ENCODE data around the gene AGPS.
A peak's percentile ranks its signal among the peaks of the same experiment; 100 is the strongest.
"Not testable (repeated sequence)": the region's sequence is repeated elsewhere in the genome, so short reads cannot be mapped to it uniquely, and the experiment has no call there.

Gene AGPS

GRCh38 chr2:177548636-177549035 lies 156.1 kb downstream of the AGPS start:
- no peak overlapping the region for H3K4me3 ChIP-seq (ENCODE audit: low read depth, low read length)
- no peak for DNase-seq (ENCODE audit: low read depth)
- TF ChIP-seq CTCF (IDR thresholded peaks at IDR 0.05; ENCODE audit: low read depth, low read length, missing control alignments) = no peak

GRCh38 chr2:177549171-177549570 lies 156.6 kb downstream of the AGPS start:
- H3K4me3 ChIP-seq (ENCODE audit: low read depth, low read length) = no peak overlapping the region
- no peak for TF ChIP-seq CTCF (IDR thresholded peaks at IDR 0.05; ENCODE audit: low read depth, low read length, missing control alignments)
- no peak for DNase-seq (ENCODE audit: low read depth)

- H3K4me3 ChIP-seq (ENCODE audit: low read depth, low read length) = no peak overlapping the region
- TF ChIP-seq CTCF (IDR thresholded peaks at IDR 0.05; ENCODE audit: low read depth, low read length, missing control alignments) = no peak
- DNase-seq (ENCODE audit: low read depth) = no peak
These were observed 158.0 kb downstream of the AGPS start for GRCh38 chr2:177550264-177551200.

- H3K4me3 ChIP-seq (ENCODE audit: low read depth, low read length); DNase-seq (ENCODE audit: low read depth): not testable (repeated sequence)
These were observed 158.8 kb downstream of the AGPS start for GRCh38 chr2:177551360-177551759.

- no peak for DNase-seq (ENCODE audit: low read depth)
- H3K4me3 ChIP-seq (ENCODE audit: low read depth, low read length) = peak overlapping the region; percentile 86
- no peak for TF ChIP-seq CTCF (IDR thresholded peaks at IDR 0.05; ENCODE audit: low read depth, low read length, missing control alignments)
These were observed 159.4 kb downstream of the AGPS start for GRCh38 chr2:177551989-177552421.

GRCh38 chr2:177552422-177553175 lies 160.0 kb downstream of the AGPS start:
- peak overlapping the region; percentile 86 for H3K4me3 ChIP-seq (ENCODE audit: low read depth, low read length)
- DNase-seq (ENCODE audit: low read depth) = peak; percentile 85
- TF ChIP-seq CTCF (IDR thresholded peaks at IDR 0.05; ENCODE audit: low read depth, low read length, missing control alignments) = no peak

GRCh38 chr2:177553176-177553884 lies 160.8 kb downstream of the AGPS start:
- DNase-seq (ENCODE audit: low read depth) = no peak
- H3K4me3 ChIP-seq (ENCODE audit: low read depth, low read length) = peak overlapping the region; percentile 86
- TF ChIP-seq CTCF (IDR thresholded peaks at IDR 0.05; ENCODE audit: low read depth, low read length, missing control alignments) = no peak

All from GM12864 (cell line).